Spleen (tissue), 11 donors: ENCODE results near the gene ALKBH7. TPM values are rescaled to one million over a fixed set of nuclear protein-coding genes. Genes with fewer than 3 reads are reported as not detected.

Source experiments
- DNase-seq: peaks from one replicate; pipeline ENCODE4 v3.0.0-alpha.2; 2020
- H3K27ac ChIP-seq, 8 donors: fragments of 200-600 bp; sonication (generic) in 7 of 8; 1 replicate in 4 of 8; 2 replicates in 4 of 8; pipeline versions ENCODE4 v1.5.0 to v1.8.0; 2016 to 2021; ENCODE audit warnings: inconsistent platforms in 4 of 8, mild to moderate bottlenecking in 4 of 8, moderate library complexity in 1 of 8
- H3K27me3 ChIP-seq, 7 donors: fragments of 200-600 bp; sonication (generic) in 6 of 7; replicated peaks in 1 of 7; 1 replicate in 4 of 7; 2 replicates in 3 of 7; pipeline versions ENCODE4 v1.5.0 to v1.8.0; 2016 to 2021; ENCODE audit warnings: inconsistent platforms in 3 of 7, mild to moderate bottlenecking in 1 of 7
- H3K36me3 ChIP-seq, 6 donors: fragments of 200-600 bp; sonication (generic) in 5 of 6; 1 replicate in 4 of 6; 2 replicates in 2 of 6; pipeline versions ENCODE4 v1.5.0 to v1.8.0; 2016 to 2021; ENCODE audit warnings: inconsistent platforms in 2 of 6
- H3K4me1 ChIP-seq, 6 donors: fragments of 200-600 bp; sonication (generic) in 5 of 6; 1 replicate in 3 of 6; 2 replicates in 3 of 6; pipeline versions ENCODE4 v1.5.0 to v1.8.0; 2016 to 2021; ENCODE audit warnings: inconsistent platforms in 3 of 6
- H3K4me3 ChIP-seq, 8 donors: fragments of 200-600 bp; sonication (generic) in 7 of 8; 1 replicate in 4 of 8; 2 replicates in 4 of 8; pipeline versions ENCODE4 v1.5.0 to v1.8.0; 2016 to 2021; ENCODE audit warnings: inconsistent platforms in 4 of 8, mild to moderate bottlenecking in 4 of 8, moderate library complexity in 2 of 8
- H3K9me3 ChIP-seq, 8 donors: fragments of 200-600 bp; sonication (generic) in 7 of 8; 1 replicate in 4 of 8; 2 replicates in 4 of 8; pipeline versions ENCODE4 v1.5.0 to v1.8.0; 2016 to 2021; ENCODE audit warnings: inconsistent platforms in 4 of 8
- POLR2A ChIP-seq, 3 donors: fragments of 450-650 bp; IDR thresholded peaks; one replicate each; pipeline ENCODE4 v1.5.1; 2017; ENCODE audit warnings: antibody characterized with exemption in 3 of 3, mild to moderate bottlenecking in 1 of 3
- POLR2AphosphoS5 ChIP-seq, 3 donors: sonication (generic); formaldehyde crosslinking; IDR thresholded peaks; one replicate each; pipeline ENCODE4 v1.5.1; 2017; ENCODE audit warnings: antibody characterized with exemption in 3 of 3
- WGBS, 5 donors: extraction: QIAGEN DNeasy Blood & Tissue Kit in 3 of 5; methylation state at CpG; one replicate each; pipeline versions ENCODE4 v1.1.5 to v1.1.7; 2013 to 2018; 5-methylcytosine and 5-hydroxymethylcytosine counted together
- intact Hi-C: fragments of 100-400 bp; cut with DNase I; formaldehyde crosslinking; loops from one replicate; pipeline ENCODE4 v1.15.0; 2023; ENCODE audit warnings: low total_unique reads
- microRNA-seq, 3 donors: library from miRNA; unstranded; fragments of <30 nt; microRNA quantifications; one replicate each; pipeline versions ENCODE4 to v1.1.0, GENCODE V29; 2019 to 2020
- polyA plus RNA-seq, 3 donors: library from polyadenylated mRNA; stranded (reverse); fragments of 200-250 nt; gene quantifications; one replicate each; pipeline ENCODE4 v1.2.1, GENCODE V29; 2013
- small RNA-seq, 4 donors: library from RNA; depleted of rRNA; stranded (forward); fragments of <200 nt; gene quantifications; one replicate each; pipeline ENCODE3, GENCODE V24; 2016
- total RNA-seq, 7 donors: library from RNA; depleted of rRNA in 3 of 7; stranded (reverse); fragments of >200 nt in 3 of 7; fragmentation: NEBNext Ultra II Directional in 4 of 7; extraction: Animal tissue kit (Norgen Biotek cat#: 25700) in 4 of 7; gene quantifications; one replicate each; pipeline versions ENCODE4 v1.1.0 to v1.2.1, GENCODE V29; 2016 to 2021
- TF ChIP-seq, protein P1 (sequence below), 11 experiments: fragments of 200-600 bp in 7 of 11; fragments of 450-650 bp in 4 of 11; sonication (generic) in 4 of 11; IDR thresholded peaks in 8 of 11; conservative IDR thresholded peaks in 3 of 11; 1 replicate in 7 of 11; 2 replicates in 4 of 11; pipeline versions ENCODE4 v1.4.0 to v1.8.0; 2016 to 2021; ENCODE audit warnings: antibody characterized with exemption in 11 of 11, inconsistent platforms in 4 of 11, mild to moderate bottlenecking in 1 of 11
- donor health status: healthy with polysubstance abuse.
- donor health status: DM: no; HTN: no; CAD: no; lungs with moderate emphysema.
- donor health status: DM: no; HTN: no; CAD: no.
- donor health status: Bipolar disorder and iron deficiency.
- donor health status: healthy.
- donor health status: DM: no; HTN: no; CAD: no.
- donor health status: DM: yes; HTN: yes; CAD: no.

Gene ALKBH7
- total and polyA plus RNA-seq, 10 donors, result 35.5 to 80.3 (median 44.5) TPM

DNA sequence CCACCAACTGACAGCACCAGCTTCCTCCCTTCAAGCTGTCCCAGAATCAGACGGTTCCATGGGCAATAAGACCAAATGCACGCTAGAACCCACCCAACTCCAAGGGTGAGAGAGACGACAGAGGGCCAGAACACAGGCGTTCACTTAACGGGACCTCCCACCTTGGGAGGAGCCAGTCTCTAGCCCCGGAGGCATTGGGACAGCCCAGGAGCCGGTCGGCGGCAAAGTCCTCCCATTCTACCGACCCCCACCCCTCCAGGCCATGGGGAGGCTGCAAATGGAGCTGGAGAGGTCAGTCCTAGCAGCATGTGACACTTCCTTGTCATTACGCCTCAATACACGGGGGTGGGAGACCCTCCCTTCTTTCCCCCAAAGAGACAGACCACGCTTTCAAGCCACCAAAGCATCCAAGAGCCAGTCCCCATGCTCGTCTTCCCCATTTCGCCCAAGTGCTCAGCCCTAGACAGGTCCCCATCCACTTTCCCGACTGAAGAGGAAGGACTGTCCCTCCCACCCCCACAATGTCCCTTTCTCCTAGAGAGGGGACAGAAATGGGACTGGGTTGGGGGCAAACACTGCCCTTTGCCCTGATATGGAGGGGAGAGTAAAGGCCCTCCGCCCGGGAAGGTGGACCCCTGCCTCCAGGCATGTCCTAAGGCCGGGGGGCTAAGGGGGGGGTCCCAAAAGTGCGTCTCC, 51.1 kb downstream of the ALKBH7 start:
- Histone ChIP-seq H3K9me3 (no peaks in the 10 kb centered on the region), H3K4me3 (peak overlapping the region; percentile 52 to 91 (median 70)), H3K36me3 (peaks cover 0 to 37% (median 29%) of the 10 kb centered on the region in 6 donors), H3K4me1 (peaks cover 12 to 58% (median 34%) of the 10 kb centered on the region in 6 donors), H3K27ac (peak overlapping the region in 7 of 8 donors; percentile 22 to 91 (median 88)), H3K27me3 (no peaks in the 10 kb centered on the region)
- intact Hi-C loops, result no loop called here
- 0 to 3% (median 1%) methylated on average over 11 to 20 of the region's 20 CpGs for WGBS, 5 donors
- TF ChIP-seq POLR2AphosphoS5 (IDR thresholded peaks at IDR 0.05) (no peak), POLR2A (IDR thresholded peaks at IDR 0.05) (no peak)
- TF ChIP-seq, protein P1, sequence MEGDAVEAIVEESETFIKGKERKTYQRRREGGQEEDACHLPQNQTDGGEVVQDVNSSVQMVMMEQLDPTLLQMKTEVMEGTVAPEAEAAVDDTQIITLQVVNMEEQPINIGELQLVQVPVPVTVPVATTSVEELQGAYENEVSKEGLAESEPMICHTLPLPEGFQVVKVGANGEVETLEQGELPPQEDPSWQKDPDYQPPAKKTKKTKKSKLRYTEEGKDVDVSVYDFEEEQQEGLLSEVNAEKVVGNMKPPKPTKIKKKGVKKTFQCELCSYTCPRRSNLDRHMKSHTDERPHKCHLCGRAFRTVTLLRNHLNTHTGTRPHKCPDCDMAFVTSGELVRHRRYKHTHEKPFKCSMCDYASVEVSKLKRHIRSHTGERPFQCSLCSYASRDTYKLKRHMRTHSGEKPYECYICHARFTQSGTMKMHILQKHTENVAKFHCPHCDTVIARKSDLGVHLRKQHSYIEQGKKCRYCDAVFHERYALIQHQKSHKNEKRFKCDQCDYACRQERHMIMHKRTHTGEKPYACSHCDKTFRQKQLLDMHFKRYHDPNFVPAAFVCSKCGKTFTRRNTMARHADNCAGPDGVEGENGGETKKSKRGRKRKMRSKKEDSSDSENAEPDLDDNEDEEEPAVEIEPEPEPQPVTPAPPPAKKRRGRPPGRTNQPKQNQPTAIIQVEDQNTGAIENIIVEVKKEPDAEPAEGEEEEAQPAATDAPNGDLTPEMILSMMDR (IDR thresholded peaks at IDR 0.05 in 8 of 11, conservative IDR thresholded peaks at IDR 0.05 in 3 of 11), result no peak
- DNase-seq, result peak; percentile 83

DNA sequence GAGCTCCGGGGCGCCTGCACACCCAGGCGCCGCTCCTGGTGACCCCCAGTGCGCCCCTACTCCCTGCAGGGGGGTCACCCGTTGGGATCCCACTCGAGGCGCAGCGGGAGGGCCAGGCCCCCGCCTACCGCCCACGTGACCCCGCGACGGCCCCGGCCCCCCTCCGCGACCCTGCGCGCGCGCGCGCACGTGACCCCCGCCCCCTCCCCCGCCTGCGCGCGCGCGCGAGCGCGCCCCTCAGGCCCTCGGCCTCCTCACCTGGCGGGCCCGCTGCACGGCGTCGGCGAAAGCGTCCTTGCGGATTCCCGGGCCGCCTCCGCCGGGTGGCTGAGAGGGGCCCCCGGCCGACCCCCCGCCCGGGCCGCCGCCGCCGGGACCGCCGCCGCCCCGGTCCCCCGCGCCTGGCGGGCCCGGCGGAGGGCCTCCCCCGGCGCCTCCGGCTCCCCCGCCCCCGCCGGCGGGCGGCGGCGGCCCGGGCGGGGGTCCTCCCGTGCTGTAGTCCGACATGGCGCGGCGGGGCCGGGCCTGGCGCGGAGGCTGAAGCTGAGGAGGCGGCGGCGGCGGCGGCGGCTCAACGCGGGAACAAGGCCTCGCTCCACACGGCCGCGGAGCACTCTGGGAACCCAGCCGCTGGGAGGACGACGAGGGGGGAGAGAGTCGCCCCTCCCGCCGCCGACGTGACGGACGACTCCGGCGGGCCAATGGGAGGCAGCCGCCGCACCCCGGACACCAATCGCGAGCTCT, 51.8 kb downstream of the ALKBH7 start, which contains the start of gene KHSRP:
TSS of gene KHSRP (minus strand) at position 617 of the 744 bp plus-strand sequence. CDS start at position 507, 110 bp downstream.
- intact Hi-C loops, result no loop called here
- Histone ChIP-seq H3K9me3 (no peaks in the 10 kb centered on the region), H3K27me3 (no peaks in the 10 kb centered on the region), H3K27ac (peak within 1 kb of the TSS; percentile 70 to 91 (median 88)), H3K4me3 (peak within 1 kb of the TSS; percentile 52 to 91 (median 70)), H3K4me1 (peaks cover 12 to 58% (median 34%) of the 10 kb centered on the region in 6 donors), H3K36me3 (peaks cover 0 to 30% (median 22%) of the 10 kb centered on the region in 6 donors)
- no peak for DNase-seq
- TF ChIP-seq, protein P1 (IDR thresholded peaks at IDR 0.05 in 8 of 11, conservative IDR thresholded peaks at IDR 0.05 in 3 of 11), result no peak
- TF ChIP-seq POLR2AphosphoS5 (IDR thresholded peaks at IDR 0.05), result peak; percentile 93 to 95 (median 93)
- TF ChIP-seq POLR2A (IDR thresholded peaks at IDR 0.05), result peak in 1 of 3 donors; percentile 76
- WGBS, 5 donors, result 0 to 1% (median 1%) methylated on average over 17 to 114 of the region's 114 CpGs

Small RNA genes within 50 kb of the gene (microRNA-seq; reads per million reads assigned to microRNA genes)
- gene MIR3940 (2.0 to 21.0 (median 15.9) reads per million in 3 donors), gene MIR6790 (0 reads per million in 3 donors), gene MIR6885 (0.57 to 1.1 (median 0.72) reads per million in 3 donors)

Small RNA genes within 50 kb of the gene (small RNA-seq; reads per million reads assigned to genes)
- gene MIR6790 (0 to 0.08 (median 0) reads per million in 4 donors), gene MIR6885 (0 to 0.14 (median 0) reads per million in 4 donors)

Other genes starting within 250 kb of the ALKBH7 start
- not detected for gene ACSBG2, start 237.1 kb upstream of the ALKBH7 start, total RNA-seq
- under 1 TPM in 1 of 3 donors, not detected in 2; 0.22 TPM for gene ACSBG2, start 237.1 kb upstream of the ALKBH7 start, polyA plus RNA-seq
- 10 to 100 TPM; 18.9 to 57.2 (median 41.3) TPM for gene MLLT1, start 92.8 kb upstream of the ALKBH7 start, total RNA-seq
- gene MLLT1, start 92.8 kb upstream of the ALKBH7 start, polyA plus RNA-seq, result 10 to 100 TPM; 10.1 to 20.6 (median 15.0) TPM
- gene ACER1, start 39.2 kb upstream of the ALKBH7 start, total RNA-seq, result under 1 TPM in 2 of 7 donors, not detected in 5; 0.23 to 0.66 TPM
- gene ACER1, start 39.2 kb upstream of the ALKBH7 start, polyA plus RNA-seq, result under 1 TPM; 0.11 to 0.19 (median 0.12) TPM
- gene CLPP, start 11.3 kb upstream of the ALKBH7 start, total RNA-seq, result 10 to 100 TPM; 45.3 to 68.6 (median 53.7) TPM
- gene CLPP, start 11.3 kb upstream of the ALKBH7 start, polyA plus RNA-seq, result 10 to 100 TPM; 43.6 to 66.4 (median 55.9) TPM
- gene PSPN, start 3.1 kb downstream of the ALKBH7 start, total RNA-seq, result 1 to 10 TPM; 1.3 to 2.2 (median 1.9) TPM
- 1 to 10 TPM in 1 of 3 donors, under 1 TPM in 2; 0.43 to 1.2 (median 0.53) TPM for gene PSPN, start 3.1 kb downstream of the ALKBH7 start, polyA plus RNA-seq
- 10 to 100 TPM; 35.1 to 51.4 (median 42.3) TPM for gene GTF2F1, start 20.4 kb downstream of the ALKBH7 start, total RNA-seq
- gene GTF2F1, start 20.4 kb downstream of the ALKBH7 start, polyA plus RNA-seq, result 10 to 100 TPM; 28.3 to 43.7 (median 35.2) TPM
- gene KHSRP, start 52.0 kb downstream of the ALKBH7 start, total RNA-seq, result 100 to 1,000 TPM in 6 of 7 donors, 10 to 100 TPM in 1; 89.4 to 174 (median 155) TPM
- 100 to 1,000 TPM in 1 of 3 donors, 10 to 100 TPM in 2; 35.8 to 139 (median 55.3) TPM for gene KHSRP, start 52.0 kb downstream of the ALKBH7 start, polyA plus RNA-seq
- gene SLC25A41, start 61.0 kb downstream of the ALKBH7 start, total RNA-seq, result under 1 TPM in 1 of 7 donors, not detected in 6; 0.58 TPM
- gene SLC25A41, start 61.0 kb downstream of the ALKBH7 start, polyA plus RNA-seq, result under 1 TPM; 0.18 to 0.77 (median 0.35) TPM
- 10 to 100 TPM; 14.9 to 39.6 (median 19.6) TPM for gene SLC25A23, start 87.0 kb downstream of the ALKBH7 start, total RNA-seq
- gene SLC25A23, start 87.0 kb downstream of the ALKBH7 start, polyA plus RNA-seq, result 10 to 100 TPM in 2 of 3 donors, 1 to 10 TPM in 1; 7.5 to 11.4 (median 10.5) TPM
- gene CRB3, start 91.5 kb downstream of the ALKBH7 start, total RNA-seq, result 1 to 10 TPM in 5 of 7 donors, not detected in 2; 1.1 to 2.0 (median 1.3) TPM
- 1 to 10 TPM; 1.0 to 1.5 (median 1.1) TPM for gene CRB3, start 91.5 kb downstream of the ALKBH7 start, polyA plus RNA-seq
- gene DENND1C, start 109.0 kb downstream of the ALKBH7 start, total RNA-seq, result 10 to 100 TPM; 39.3 to 70.9 (median 58.5) TPM
- 10 to 100 TPM; 36.8 to 67.1 (median 65.1) TPM for gene DENND1C, start 109.0 kb downstream of the ALKBH7 start, polyA plus RNA-seq
- 10 to 100 TPM; 11.4 to 23.8 (median 20.7) TPM for gene TUBB4A, start 129.5 kb downstream of the ALKBH7 start, total RNA-seq
- 1 to 10 TPM; 1.7 to 7.2 (median 2.0) TPM for gene TUBB4A, start 129.5 kb downstream of the ALKBH7 start, polyA plus RNA-seq
- 1 to 10 TPM in 6 of 7 donors, under 1 TPM in 1; 0.72 to 4.1 (median 3.3) TPM for gene TNFSF9, start 158.2 kb downstream of the ALKBH7 start, total RNA-seq
- gene TNFSF9, start 158.2 kb downstream of the ALKBH7 start, polyA plus RNA-seq, result 1 to 10 TPM; 1.5 to 3.1 (median 2.7) TPM
- gene CD70, start 218.4 kb downstream of the ALKBH7 start, total RNA-seq, result 1 to 10 TPM in 6 of 7 donors, under 1 TPM in 1; 0.69 to 7.3 (median 3.0) TPM
- gene CD70, start 218.4 kb downstream of the ALKBH7 start, polyA plus RNA-seq, result 1 to 10 TPM; 3.6 to 6.6 (median 3.9) TPM